DMS 273 treated with DMSO at 0.1 percent for 48 hours (cell line): ENCODE data around the gene MCCC1.
"Not testable (repeated sequence)": the region's sequence is repeated elsewhere in the genome, so short reads cannot be mapped to it uniquely, and the experiment has no call there.

Source experiments
- DNase-seq: peaks from one replicate; lab custom pipeline; 2025; lab: John Stamatoyannopoulos, UW

Gene MCCC1

GRCh38 chr3:183046883-183047282, 52.4 kb downstream of the MCCC1 start:
- no peak for DNase-seq

- DNase-seq = no peak
Observed at GRCh38 chr3:183044547-183045229, 54.6 kb downstream of the MCCC1 start.

- no peak for DNase-seq
Observed at GRCh38 chr3:183038757-183039156, 60.5 kb downstream of the MCCC1 start.

- no peak for DNase-seq
Observed at GRCh38 chr3:183038221-183038620, 61.1 kb downstream of the MCCC1 start.

GRCh38 chr3:183033746-183034145, 65.5 kb downstream of the MCCC1 start:
- DNase-seq = no peak

- no peak for DNase-seq
Observed at GRCh38 chr3:183032880-183033555, 66.3 kb downstream of the MCCC1 start.

- DNase-seq = no peak
Observed at GRCh38 chr3:183031826-183032225, 67.5 kb downstream of the MCCC1 start.

GRCh38 chr3:183028416-183028815, 70.9 kb downstream of the MCCC1 start:
- DNase-seq = no peak

GRCh38 chr3:183027276-183027675, 72.0 kb downstream of the MCCC1 start:
- no peak for DNase-seq

GRCh38 chr3:183022936-183023516, 76.3 kb downstream of the MCCC1 start:
- DNase-seq = no peak

- no peak for DNase-seq
Observed at GRCh38 chr3:183018421-183019192, 80.7 kb downstream of the MCCC1 start.

GRCh38 chr3:183015185-183015584, 84.1 kb downstream of the MCCC1 start:
- no peak for DNase-seq

GRCh38 chr3:183013856-183014255, 85.4 kb downstream of the MCCC1 start:
- no peak for DNase-seq

- DNase-seq = no peak
Observed at GRCh38 chr3:183013074-183013473, 86.2 kb downstream of the MCCC1 start.

GRCh38 chr3:183008800-183009199, 90.5 kb downstream of the MCCC1 start:
- no peak for DNase-seq

GRCh38 chr3:183008303-183008702, 91.0 kb downstream of the MCCC1 start:
- DNase-seq = no peak

- DNase-seq = no peak
Observed at GRCh38 chr3:183006396-183007002, 92.8 kb downstream of the MCCC1 start.

- DNase-seq = no peak
Observed at GRCh38 chr3:182999767-183000166, 99.5 kb downstream of the MCCC1 start.

- DNase-seq = not testable (repeated sequence)
Observed at GRCh38 chr3:182993486-182994201, 105.7 kb downstream of the MCCC1 start.

GRCh38 chr3:182989566-182989965, 109.7 kb downstream of the MCCC1 start:
- DNase-seq = no peak

GRCh38 chr3:182986021-182986420, 113.3 kb downstream of the MCCC1 start:
- DNase-seq = no peak

GRCh38 chr3:182983876-182984275, 115.4 kb downstream of the MCCC1 start:
- DNase-seq = no peak
